ENCODE data around the gene JAKMIP2. TPM values are rescaled to one million over a fixed set of nuclear protein-coding genes. Genes with fewer than 3 reads are reported as not detected.

JAKMIP2 gene
- polyA plus RNA-seq, 1 experiment = not detected

DNA sequence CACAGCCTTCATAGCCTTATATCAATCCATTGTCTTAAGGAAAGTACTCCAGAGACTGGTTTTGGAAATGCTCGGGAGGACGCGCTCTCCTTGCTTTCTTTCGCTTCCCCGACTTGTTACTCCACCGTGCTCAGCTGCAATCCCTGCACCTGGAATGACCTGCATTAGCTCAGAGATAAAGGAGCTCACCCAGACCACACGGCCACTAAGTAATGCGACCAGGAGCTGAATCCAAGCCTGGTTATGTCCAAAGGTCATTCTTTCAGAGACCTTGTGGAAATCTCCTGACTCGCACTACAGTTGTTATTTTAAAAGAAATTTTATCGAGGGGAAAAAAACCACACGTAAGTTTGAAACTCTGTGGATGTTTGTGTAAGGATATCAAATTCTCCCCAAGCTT, 137.3 kb downstream of the JAKMIP2 start:
- no peak for DNase-seq (ENCODE audit: low read depth)
- Histone ChIP-seq H3K4me3 (ENCODE audit: low read depth, low read length) (no peak overlapping the region), H3K36me3 (ENCODE audit: control insufficient read depth, insufficient read depth, low read length) (no peaks in the 10 kb centered on the region), H3K27me3 (ENCODE audit: control insufficient read depth, insufficient read depth, low read length) (no peaks in the 10 kb centered on the region)
- CTCF ChIA-PET = interaction anchor here (0.7 kb wide), 1 partner anchor 9 kb away, joined by 3 read pairs; no protein-coding TSS in a partner anchor
- POLR2A ChIA-PET = no interaction called here
- no peak for TF ChIP-seq CTCF (IDR thresholded peaks at IDR 0.05; ENCODE audit: insufficient read depth, low read depth, low read length)

- Histone ChIP-seq H3K27me3 (ENCODE audit: control insufficient read depth, insufficient read depth, low read length) (no peaks in the 10 kb centered on the region), H3K36me3 (ENCODE audit: control insufficient read depth, insufficient read depth, low read length) (no peaks in the 10 kb centered on the region), H3K4me3 (ENCODE audit: low read depth, low read length) (no peak overlapping the region)
- no peak for TF ChIP-seq CTCF (IDR thresholded peaks at IDR 0.05; ENCODE audit: insufficient read depth, low read depth, low read length)
- ChIA-PET POLR2A (no interaction called here), CTCF (no interaction called here)
- no peak for DNase-seq (ENCODE audit: low read depth)
These were observed 138.1 kb downstream of the JAKMIP2 start for GRCh38 chr5:147644460-147644859.

DNA sequence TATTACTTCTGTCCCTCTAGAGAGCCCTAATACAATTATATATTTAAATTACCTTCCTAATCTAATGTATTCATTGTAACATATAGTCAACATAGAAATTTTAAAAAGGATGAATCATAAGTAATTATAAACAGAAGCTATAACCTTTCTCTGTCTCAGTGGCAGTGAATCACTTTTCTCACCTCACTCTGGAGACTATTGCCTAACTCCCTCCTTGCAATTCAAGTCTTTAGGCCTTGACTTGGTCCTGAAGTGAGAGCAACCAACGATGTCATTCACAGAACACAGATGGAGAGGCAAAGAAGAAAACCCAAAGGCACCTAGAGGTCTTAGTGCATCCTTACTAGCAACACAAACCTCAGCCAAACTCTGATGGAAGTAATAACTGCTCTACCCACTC, 139.4 kb downstream of the JAKMIP2 start:
- H3K36me3 ChIP-seq (ENCODE audit: control insufficient read depth, insufficient read depth, low read length) = no peaks in the 10 kb centered on the region
- no peak overlapping the region for H3K4me3 ChIP-seq (ENCODE audit: low read depth, low read length)
- no peaks in the 10 kb centered on the region for H3K27me3 ChIP-seq (ENCODE audit: control insufficient read depth, insufficient read depth, low read length)
- DNase-seq (ENCODE audit: low read depth) = no peak
- ChIA-PET CTCF (interaction anchor here (1.4 kb wide), 1 partner anchor 179 kb away, joined by 3 read pairs; no protein-coding TSS in a partner anchor), POLR2A (no interaction called here)
- TF ChIP-seq CTCF (IDR thresholded peaks at IDR 0.05; ENCODE audit: insufficient read depth, low read depth, low read length) = no peak

GRCh38 chr5:147642666-147643065, 139.9 kb downstream of the JAKMIP2 start:
- CTCF ChIA-PET = interaction anchor here (1.4 to 5.1 kb wide), 2 partner anchors 14 to 180 kb away, joined by 3 to 31 read pairs; no protein-coding TSS in a partner anchor
- DNase-seq (ENCODE audit: low read depth) = no peak
- no peaks in the 10 kb centered on the region for H3K36me3 ChIP-seq (ENCODE audit: control insufficient read depth, insufficient read depth, low read length)
- H3K27me3 ChIP-seq (ENCODE audit: control insufficient read depth, insufficient read depth, low read length) = no peaks in the 10 kb centered on the region
- POLR2A ChIA-PET = no interaction called here
- TF ChIP-seq CTCF (IDR thresholded peaks at IDR 0.05; ENCODE audit: insufficient read depth, low read depth, low read length) = no peak
- H3K4me3 ChIP-seq (ENCODE audit: low read depth, low read length) = no peak overlapping the region

DNA sequence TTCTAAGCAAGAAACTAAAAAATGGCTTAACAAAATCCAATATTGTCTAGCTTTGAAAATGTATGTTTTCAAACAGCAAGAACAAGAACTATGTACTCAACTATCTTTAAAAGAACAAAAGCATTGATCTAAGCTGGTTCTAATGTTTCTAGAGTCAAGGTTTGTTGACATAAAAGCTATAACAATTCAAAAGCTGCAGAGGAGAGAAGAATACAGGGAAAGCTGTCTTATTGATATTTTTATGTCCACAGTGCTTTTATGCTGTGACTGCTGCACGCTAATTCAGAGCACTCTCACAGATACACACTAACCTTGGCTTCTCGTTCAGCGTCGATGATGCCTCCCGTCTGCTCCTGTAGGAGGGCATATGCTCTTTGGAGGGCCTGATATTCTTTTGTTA, 143.2 kb downstream of the JAKMIP2 start:
- CTCF ChIA-PET = interaction anchor here (5.1 kb wide), 1 partner anchor 10 kb away, joined by 31 read pairs; no protein-coding TSS in a partner anchor
- Histone ChIP-seq H3K27me3 (ENCODE audit: control insufficient read depth, insufficient read depth, low read length) (no peaks in the 10 kb centered on the region), H3K36me3 (ENCODE audit: control insufficient read depth, insufficient read depth, low read length) (no peaks in the 10 kb centered on the region), H3K4me3 (ENCODE audit: low read depth, low read length) (no peak overlapping the region)
- no peak for DNase-seq (ENCODE audit: low read depth)
- POLR2A ChIA-PET = no interaction called here
- TF ChIP-seq CTCF (IDR thresholded peaks at IDR 0.05; ENCODE audit: insufficient read depth, low read depth, low read length) = no peak

Measured in BJ (cell line).